H1 (cell line): ENCODE results near the gene CPED1. TPM values are rescaled to one million over a fixed set of nuclear protein-coding genes. Genes with fewer than 3 reads are reported as not detected.

ENCODE experiments used
- CEBPB ChIP-seq: IDR thresholded peaks from 2 replicates; pipeline ENCODE4 v1.6.1; 2012; ENCODE audit warnings: low read depth, low read length
- CHD2 ChIP-seq: IDR thresholded peaks from 2 replicates; pipeline ENCODE4 v1.6.1; 2012; ENCODE audit warnings: low read length, improper control_type of control experiment
- HDAC2 ChIP-seq, 2 experiments: fragments of 300-600 bp in 1 of 2; sonication (generic) in 1 of 2; IDR thresholded peaks; 2 replicates each; pipeline ENCODE4 v1.6.1; 2011 to 2012; ENCODE audit warnings: low read depth in 2 of 2, low read length in 2 of 2, mild to moderate bottlenecking in 2 of 2, moderate library complexity in 2 of 2, borderline replicate concordance in 1 of 2, inconsistent platforms in 1 of 2
- POLR2AphosphoS5 ChIP-seq: IDR thresholded peaks from 2 replicates; pipeline ENCODE4 v1.6.1; 2011; ENCODE audit warnings: low read depth, low read length
- TEAD4 ChIP-seq: IDR thresholded peaks from 2 replicates; pipeline ENCODE4 v1.6.1; 2012; ENCODE audit warnings: low read depth, low read length, inconsistent platforms, mixed read lengths
- polyA plus RNA-seq, 7 experiments: library from polyadenylated mRNA; depleted of rRNA in 3 of 7; stranded (reverse) in 5 of 7; unstranded in 2 of 7; fragments of >200 nt in 5 of 7; fragments of 200-250 nt in 2 of 7; gene quantifications; 1 replicate in 5 of 7; 2 replicates in 1 of 7; 4 replicates in 1 of 7; pipeline versions ENCODE4 v1.2.1 to v1.2.3, GENCODE V29; 2011 to 2013; ENCODE audit warnings: missing spikeins in 2 of 7, mixed read lengths in 2 of 7
- total RNA-seq: library from RNA; stranded (reverse); fragmentation: NEBNext Ultra II Directional; extraction: Animal tissue kit (Norgen Biotek cat#: 25700); gene quantifications from 2 replicates; pipeline ENCODE4 v1.2.1, GENCODE V29; 2021
- TF ChIP-seq, protein P1 (sequence below): IDR thresholded peaks from 2 replicates; pipeline ENCODE4 v1.6.1; 2012; ENCODE audit warnings: inconsistent platforms

Gene CPED1
- total and polyA plus RNA-seq, 2 of the 8 experiments (the other 6 are each of a cell fraction or from before 2014, with no cell fraction given) = 0.08 to 0.39 TPM

DNA sequence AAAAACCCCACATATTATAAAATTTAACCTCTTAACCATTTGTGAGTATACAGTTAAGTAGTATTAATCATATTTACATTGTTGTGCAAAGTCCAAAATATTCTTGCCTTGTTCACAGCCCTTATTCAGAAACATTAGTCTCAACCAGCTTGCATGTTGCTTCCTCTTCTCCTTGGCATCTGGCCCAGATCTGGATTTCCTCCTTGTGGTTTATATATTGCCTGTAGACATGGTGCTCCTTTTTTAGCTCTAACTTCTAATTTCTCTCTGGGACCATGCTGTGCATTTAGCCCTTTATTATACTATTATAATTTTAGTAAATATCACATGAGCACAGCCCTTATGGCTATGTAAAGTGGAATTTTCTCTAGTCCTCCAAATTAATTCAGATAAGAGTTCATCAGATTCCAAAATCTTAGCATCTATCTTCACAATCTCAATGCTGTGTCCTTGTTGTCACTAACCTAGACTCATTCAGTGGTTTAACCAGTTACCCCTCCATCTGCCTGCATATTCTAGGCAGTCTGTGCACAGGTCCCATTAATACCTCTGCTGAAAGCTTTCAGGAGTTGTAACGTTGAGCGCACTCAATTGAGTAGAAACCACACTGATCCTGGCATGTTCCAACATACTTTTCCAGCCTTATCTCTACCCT is 7.9 kb downstream of the CPED1 start (continued):
- TF ChIP-seq HDAC2 (IDR thresholded peaks at IDR 0.05; ENCODE audit: borderline replicate concordance in 1 of 2, low read depth in 2 of 2, low read length in 2 of 2) (no peak), CHD2 (no peak), POLR2AphosphoS5 (no peak), TEAD4 (no peak), CEBPB (no peak)
- TF ChIP-seq, protein P1, sequence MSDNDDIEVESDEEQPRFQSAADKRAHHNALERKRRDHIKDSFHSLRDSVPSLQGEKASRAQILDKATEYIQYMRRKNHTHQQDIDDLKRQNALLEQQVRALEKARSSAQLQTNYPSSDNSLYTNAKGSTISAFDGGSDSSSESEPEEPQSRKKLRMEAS = no peak
- TF ChIP-seq, all 59 proteins: peak for 0
